IPS-18c (cell line): Measurements from ENCODE around the gene C19orf33.

Experiments
- H3K4me3 ChIP-seq: 2 replicates; pipeline ENCODE4 v1.7.0; 2013; ENCODE audit warnings: low read depth, mild to moderate bottlenecking, low read length, moderate library complexity; ENCODE audit not compliant: insufficient read depth
- H3K9me3 ChIP-seq: one replicate; pipeline ENCODE4 v1.6.1; 2013; ENCODE audit warnings: mild to moderate bottlenecking, low read length, moderate library complexity; ENCODE audit not compliant: control insufficient read depth, insufficient read depth

C19orf33 gene

GRCh38 chr19:38298821-38299680, 5.0 kb upstream of the C19orf33 start:
- Histone ChIP-seq H3K9me3 (no peaks in the 10 kb centered on the region), H3K4me3 (no peak overlapping the region)

GRCh38 chr19:38304352-38304865, 358 bp downstream of the C19orf33 start:
- Histone ChIP-seq H3K9me3 (no peaks in the 10 kb centered on the region), H3K4me3 (peak overlapping the region; percentile 64)

- Histone ChIP-seq H3K4me3 (peak overlapping the region; percentile 64), H3K9me3 (no peaks in the 10 kb centered on the region)
Measured at GRCh38 chr19:38304866-38305429, 897 bp downstream of the C19orf33 start.

- Histone ChIP-seq H3K9me3 (no peaks in the 10 kb centered on the region), H3K4me3 (no peak overlapping the region)
Measured at GRCh38 chr19:38306236-38306635, 2.2 kb downstream of the C19orf33 start.

GRCh38 chr19:38307076-38307475, 3.0 kb downstream of the C19orf33 start:
- Histone ChIP-seq H3K4me3 (no peak overlapping the region), H3K9me3 (no peaks in the 10 kb centered on the region)

- H3K9me3 ChIP-seq = no peaks in the 10 kb centered on the region
- no peak overlapping the region for H3K4me3 ChIP-seq
Measured at GRCh38 chr19:38307597-38307996, 3.5 kb downstream of the C19orf33 start.

GRCh38 chr19:38308006-38308766, 4.1 kb downstream of the C19orf33 start:
- no peaks in the 10 kb centered on the region for H3K9me3 ChIP-seq
- no peak overlapping the region for H3K4me3 ChIP-seq

- Histone ChIP-seq H3K9me3 (no peaks in the 10 kb centered on the region), H3K4me3 (no peak overlapping the region)
Measured at GRCh38 chr19:38308926-38309614, 5.0 kb downstream of the C19orf33 start.

- H3K9me3 ChIP-seq = no peaks in the 10 kb centered on the region
Measured at GRCh38 chr19:38309615-38310278, 5.7 kb downstream of the C19orf33 start.

GRCh38 chr19:38310279-38310670, 6.2 kb downstream of the C19orf33 start:
- no peaks in the 10 kb centered on the region for H3K9me3 ChIP-seq
- H3K4me3 ChIP-seq = no peak overlapping the region

More at GRCh38 chr19:38309615-38310278, 5.7 kb downstream of the C19orf33 start:
- H3K4me3 ChIP-seq = no peak overlapping the region

GRCh38 chr19:38310986-38311385, 6.9 kb downstream of the C19orf33 start:
- Histone ChIP-seq H3K4me3 (no peak overlapping the region), H3K9me3 (no peaks in the 10 kb centered on the region)

GRCh38 chr19:38315657-38316476, 11.8 kb downstream of the C19orf33 start, which contains the start of gene YIF1B:
Gene YIF1B (minus strand): TSS chr19:38315947. CDS start chr19:38315917, 30 bp downstream.
- Histone ChIP-seq H3K9me3 (no peaks in the 10 kb centered on the region), H3K4me3 (peak within 1 kb of the TSS; percentile 77)

GRCh38 chr19:38316477-38317067, 12.5 kb downstream of the C19orf33 start:
- Histone ChIP-seq H3K9me3 (no peaks in the 10 kb centered on the region), H3K4me3 (peak overlapping the region; percentile 47)

- no peaks in the 10 kb centered on the region for H3K9me3 ChIP-seq
- no peak overlapping the region for H3K4me3 ChIP-seq
Measured at GRCh38 chr19:38317104-38317612, 13.1 kb downstream of the C19orf33 start.

- H3K9me3 ChIP-seq = no peaks in the 10 kb centered on the region
- H3K4me3 ChIP-seq = no peak overlapping the region; the same call in 1 of the 2 replicates
Measured at GRCh38 chr19:38318660-38319059, 14.6 kb downstream of the C19orf33 start.
